Activated T-cell treated with anti-CD3 and anti-CD28 coated beads, Interleukin-2, amount 50 U/mL, for 4 hours (primary cell): ENCODE results near the gene SCAMP4. TPM values are rescaled to one million over a fixed set of nuclear protein-coding genes. Genes with fewer than 3 reads are reported as not detected.

Source experiments
- ATAC-seq, 2 donors: fragments of 200-7000 bp; cut with Tn5 transposase; one replicate each; pipeline ENCODE4 v1.10.0; 2021
- DNase-seq: peaks from one replicate; pipeline ENCODE4 v3.0.0-alpha.2; 2020
- H3K27me3 Mint-ChIP-seq: one replicate; pipeline ENCODE4 v1.8.0; 2021; ENCODE audit warnings: low read depth, mixed read lengths
- H3K36me3 Mint-ChIP-seq: one replicate; pipeline ENCODE4 v1.8.0; 2022; ENCODE audit warnings: mixed read lengths; ENCODE audit not compliant: insufficient read depth
- H3K4me1 Mint-ChIP-seq: one replicate; pipeline ENCODE4 v1.8.0; 2021; ENCODE audit warnings: low read depth, mixed read lengths
- H3K4me3 Mint-ChIP-seq: one replicate; pipeline ENCODE4 v1.8.0; 2021; ENCODE audit warnings: mild to moderate bottlenecking, moderate library complexity, mixed read lengths
- H3K9me3 Mint-ChIP-seq: one replicate; pipeline ENCODE4 v1.8.0; 2021; ENCODE audit warnings: mixed read lengths
- total RNA-seq, 3 donors: library from RNA; stranded (reverse); gene quantifications; one replicate each; pipeline ENCODE4 v1.2.1, GENCODE V29; 2021

Gene SCAMP4
- total RNA-seq, 3 donors from 2014 or later, result 37.2 to 40.3 (median 39.4) TPM

DNA sequence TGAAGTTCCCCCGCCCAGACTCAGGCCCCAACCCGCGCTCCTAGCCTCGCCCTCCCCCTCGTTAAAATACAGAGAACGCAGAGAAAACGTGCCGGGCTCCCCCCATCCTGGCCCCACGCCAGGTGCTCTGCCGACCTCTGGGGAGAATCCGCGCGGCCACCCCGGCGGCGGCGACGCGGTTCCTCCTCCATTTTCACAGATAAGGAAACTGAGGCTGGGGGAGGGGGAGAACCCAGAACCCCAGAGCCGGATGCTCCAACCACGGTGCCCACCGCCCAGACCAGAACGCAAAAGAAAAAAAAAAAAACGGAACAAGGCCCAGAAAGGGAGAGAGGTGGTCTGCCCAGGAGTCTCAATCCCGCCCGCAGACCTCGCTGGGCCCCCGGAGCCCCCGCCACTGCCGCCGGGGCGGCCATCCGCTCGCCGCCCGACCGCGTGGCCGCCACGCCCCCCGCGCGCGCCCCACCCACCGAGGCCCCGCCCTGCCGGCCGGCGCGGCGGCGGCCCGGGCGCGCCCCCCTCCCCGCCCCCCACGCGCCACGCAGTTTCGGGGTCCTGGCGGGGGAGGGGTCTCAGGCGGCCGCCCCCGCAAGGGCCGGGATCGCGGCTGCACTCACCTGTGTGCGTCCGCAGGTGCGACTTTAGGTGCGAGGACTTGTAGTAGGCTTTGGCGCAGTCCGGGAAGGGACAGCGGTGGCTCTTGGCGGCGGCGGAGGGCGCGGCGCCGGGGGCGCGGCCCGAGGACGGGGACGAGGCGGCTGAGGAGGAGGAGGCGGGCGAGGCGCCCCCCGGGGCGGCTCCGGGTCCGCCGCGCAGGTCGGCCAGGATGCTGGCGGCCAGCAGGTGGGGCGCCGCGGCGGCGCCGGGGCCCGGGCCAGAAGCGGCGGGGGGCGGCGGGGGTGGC is 42.5 kb upstream of the SCAMP4 start:
- ATAC-seq, result peak; percentile 4 to 7
- Mint-ChIP-seq H3K36me3 (no peaks in the 10 kb centered on the region), H3K4me1 (peaks cover 34% of the 10 kb centered on the region)

DNA sequence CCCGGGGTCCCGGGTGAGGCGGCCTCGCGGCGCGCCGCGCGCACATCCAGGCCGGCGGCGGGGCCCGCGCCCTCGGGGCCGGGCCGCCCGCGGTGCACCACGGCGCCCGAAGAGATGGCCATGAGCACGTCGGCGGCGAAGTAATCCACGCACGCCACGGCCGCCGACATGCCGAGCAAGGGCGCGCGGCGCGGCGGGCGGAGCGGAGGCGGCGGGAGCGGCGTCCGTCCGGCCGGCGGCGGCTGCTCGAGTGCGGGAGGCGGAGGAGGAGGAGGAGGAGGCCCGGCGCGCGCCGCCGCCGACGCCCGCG is 41.9 kb upstream of the SCAMP4 start, which contains the start of gene KLF16:
TSS of gene KLF16 (minus strand) at position 252 of the 310 bp plus-strand sequence. CDS start at position 170, 82 bp downstream.
- no peaks in the 10 kb centered on the region for H3K27me3 Mint-ChIP-seq
- H3K9me3 Mint-ChIP-seq, result no peaks in the 10 kb centered on the region
- H3K4me3 Mint-ChIP-seq, result peak within 1 kb of the TSS; percentile 98

More for the DNA sequence above, 42.5 kb upstream of the SCAMP4 start:
- Mint-ChIP-seq H3K9me3 (no peaks in the 10 kb centered on the region), H3K27me3 (no peaks in the 10 kb centered on the region), H3K4me3 (peak overlapping the region; percentile 98)
- DNase-seq, result peak; percentile 55

DNA sequence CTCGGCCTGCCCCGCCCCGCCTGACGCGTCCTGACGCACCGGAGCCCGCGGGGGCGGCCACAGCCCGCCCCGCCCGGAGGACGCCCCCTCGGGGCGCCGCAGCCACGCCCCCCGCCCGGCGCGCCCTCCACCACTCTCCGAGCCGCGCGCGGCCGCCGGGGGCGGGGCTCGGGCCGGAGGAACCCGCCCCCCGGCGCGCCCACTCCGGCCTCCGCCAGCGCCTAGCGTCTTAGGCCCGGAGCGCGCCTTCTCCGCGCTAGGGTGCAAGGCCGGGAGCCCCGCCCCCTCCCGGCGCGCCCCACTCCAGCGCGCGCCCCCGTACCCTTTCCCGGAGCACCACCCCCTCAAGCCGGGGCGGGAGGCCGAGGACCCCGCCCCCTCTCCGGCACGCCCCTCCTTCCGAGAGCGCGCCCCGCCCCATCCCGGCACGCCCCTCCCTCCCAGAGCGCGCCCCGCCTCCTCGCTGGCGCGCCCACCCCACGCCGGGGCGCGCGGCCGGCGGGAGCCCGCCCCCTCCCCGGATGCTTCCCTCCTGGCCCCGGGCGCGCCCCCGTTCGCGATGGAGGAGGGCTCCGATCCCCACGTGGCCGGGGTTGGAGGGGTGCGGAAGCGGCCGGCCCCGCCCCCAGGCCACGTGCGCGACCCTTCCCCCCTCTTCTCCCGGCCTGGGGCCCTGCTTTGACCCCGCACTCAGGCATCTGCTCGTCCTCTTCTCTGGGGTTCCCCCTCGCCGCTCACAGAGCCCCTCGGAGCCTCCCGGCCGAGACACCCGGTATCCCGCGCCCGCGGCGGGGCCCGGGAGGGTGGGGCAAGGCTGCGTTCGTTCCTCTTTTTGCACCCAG is 41.3 kb upstream of the SCAMP4 start:
- Mint-ChIP-seq H3K4me3 (peak overlapping the region; percentile 84), H3K36me3 (no peaks in the 10 kb centered on the region), H3K9me3 (no peaks in the 10 kb centered on the region), H3K27me3 (no peaks in the 10 kb centered on the region), H3K4me1 (peaks cover 29% of the 10 kb centered on the region)
- ATAC-seq, result peak; percentile 77 to 78
- DNase-seq, result peak; percentile 94

More for the DNA sequence above, 41.9 kb upstream of the SCAMP4 start, which contains the start of gene KLF16:
- ATAC-seq (peak in 1 of 2 donors; percentile 6), DNase-seq (no peak)
- Mint-ChIP-seq H3K36me3 (no peaks in the 10 kb centered on the region), H3K4me1 (peaks cover 32% of the 10 kb centered on the region)

DNA sequence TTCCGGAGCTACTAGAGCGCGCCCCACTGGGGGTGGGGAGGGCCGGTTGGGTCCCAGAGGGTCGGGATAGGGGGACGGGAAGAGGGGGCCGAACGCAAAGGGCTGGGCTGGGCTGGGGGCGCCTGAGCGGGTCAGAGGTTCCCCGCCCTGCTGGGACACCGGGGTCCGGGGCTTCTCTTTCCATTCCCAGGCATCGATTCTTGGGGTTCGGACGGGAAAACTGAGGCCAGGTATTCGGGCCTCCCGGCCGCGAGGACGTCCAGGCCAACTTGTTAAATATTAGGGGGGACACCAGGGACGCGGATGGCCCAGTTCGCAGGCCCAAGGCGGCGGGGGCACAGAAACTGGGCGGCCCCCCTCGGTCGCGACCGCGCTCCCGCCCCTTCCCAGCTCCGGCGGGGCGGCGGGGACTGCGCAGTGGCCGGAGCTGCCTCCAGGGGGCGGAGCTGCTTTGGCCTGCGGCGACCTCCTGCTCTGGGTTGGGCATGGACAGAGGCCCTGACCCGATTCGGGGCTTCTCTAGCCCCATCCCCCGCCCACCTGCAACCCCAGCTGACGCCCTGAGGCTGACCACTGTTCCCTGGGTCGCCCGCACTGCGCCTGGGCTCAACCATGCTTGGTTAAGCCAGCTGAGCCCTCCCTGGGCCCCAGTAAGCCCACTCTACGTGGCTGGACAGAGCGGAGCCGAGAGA is 40.6 kb upstream of the SCAMP4 start:
- Mint-ChIP-seq H3K4me1 (peaks cover 23% of the 10 kb centered on the region), H3K4me3 (peak overlapping the region; percentile 84), H3K36me3 (no peaks in the 10 kb centered on the region), H3K9me3 (no peaks in the 10 kb centered on the region), H3K27me3 (no peaks in the 10 kb centered on the region)
- DNase-seq, result peak; percentile 58
- peak; percentile 23 to 24 for ATAC-seq

DNA sequence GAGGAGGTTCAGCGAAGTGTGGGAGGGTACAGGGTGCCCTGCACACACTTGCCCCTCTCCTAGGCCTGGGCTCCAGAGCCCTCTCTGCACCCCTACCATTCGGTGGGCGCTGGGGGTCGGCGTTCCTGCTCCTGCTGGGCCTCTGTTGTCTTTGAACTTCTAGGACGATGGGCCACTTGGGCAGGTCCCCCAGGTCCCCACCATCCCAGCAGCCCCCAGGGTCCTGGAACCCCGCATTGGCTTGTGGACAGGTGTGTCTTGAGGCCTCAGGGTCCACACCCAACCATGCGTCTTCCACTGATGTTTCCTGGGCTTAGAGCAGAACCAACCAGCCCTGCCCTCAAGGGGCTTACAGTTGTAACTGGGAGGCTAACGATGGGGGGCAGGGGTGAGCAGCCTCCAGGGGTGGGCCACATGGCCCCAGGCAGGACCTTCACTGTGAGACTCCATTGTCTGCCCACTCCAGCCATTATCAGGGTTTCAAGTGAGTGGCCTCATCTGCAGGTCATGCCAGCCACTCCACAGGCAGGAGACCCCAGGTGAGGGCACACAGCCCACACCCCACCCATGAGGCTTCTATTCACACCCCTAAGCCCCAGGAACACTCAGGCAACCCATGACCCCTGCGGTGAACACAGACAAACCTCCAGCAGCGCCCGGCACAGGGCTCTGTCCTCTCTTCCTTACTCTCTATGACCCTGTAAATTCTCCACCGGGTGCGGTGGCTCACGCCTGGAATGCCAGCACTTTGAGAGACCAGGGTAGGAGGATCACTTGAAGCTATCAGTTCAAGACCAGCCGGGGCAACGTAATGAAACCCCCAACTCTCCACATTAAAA is 39.8 kb upstream of the SCAMP4 start:
- ATAC-seq (no peak), DNase-seq (no peak)
- Mint-ChIP-seq H3K4me3 (peak overlapping the region; percentile 84), H3K36me3 (no peaks in the 10 kb centered on the region), H3K27me3 (no peaks in the 10 kb centered on the region), H3K9me3 (no peaks in the 10 kb centered on the region), H3K4me1 (peaks cover 19% of the 10 kb centered on the region)

DNA sequence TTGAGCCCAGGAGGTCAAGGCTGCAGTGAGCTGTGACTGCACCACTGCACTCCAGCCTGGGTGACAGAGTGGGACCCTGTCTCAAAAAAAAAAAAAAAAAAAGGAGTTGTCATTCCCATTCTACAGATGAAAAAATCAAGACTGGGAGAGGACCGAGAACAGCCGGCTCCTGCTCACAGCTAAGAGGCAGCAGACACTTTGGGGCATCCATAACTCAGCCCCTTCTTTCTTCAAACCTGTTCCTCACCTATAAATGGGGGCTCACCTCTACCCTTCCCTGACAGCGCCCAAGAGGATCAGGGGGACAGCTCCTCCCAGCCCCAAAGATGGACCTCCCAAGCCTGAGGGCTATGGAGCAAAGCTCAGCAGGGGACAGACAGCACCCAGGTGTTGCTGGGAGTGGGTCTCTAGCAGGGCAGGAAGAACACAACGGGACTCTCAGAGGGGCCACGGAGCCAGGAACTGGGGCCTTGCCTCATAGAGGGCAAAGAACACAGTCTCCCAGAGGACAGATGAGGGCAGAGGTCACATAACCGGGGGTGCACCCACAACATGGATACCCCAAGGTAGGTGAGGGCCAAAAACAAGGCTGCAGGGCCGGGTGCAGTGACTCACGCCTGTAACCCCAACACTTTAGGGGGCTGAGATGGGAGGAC is 38.4 kb upstream of the SCAMP4 start:
- ATAC-seq (no peak), DNase-seq (no peak)
- Mint-ChIP-seq H3K27me3 (no peaks in the 10 kb centered on the region), H3K4me1 (peaks cover 8% of the 10 kb centered on the region), H3K4me3 (no peak overlapping the region), H3K36me3 (no peaks in the 10 kb centered on the region), H3K9me3 (no peaks in the 10 kb centered on the region)

DNA sequence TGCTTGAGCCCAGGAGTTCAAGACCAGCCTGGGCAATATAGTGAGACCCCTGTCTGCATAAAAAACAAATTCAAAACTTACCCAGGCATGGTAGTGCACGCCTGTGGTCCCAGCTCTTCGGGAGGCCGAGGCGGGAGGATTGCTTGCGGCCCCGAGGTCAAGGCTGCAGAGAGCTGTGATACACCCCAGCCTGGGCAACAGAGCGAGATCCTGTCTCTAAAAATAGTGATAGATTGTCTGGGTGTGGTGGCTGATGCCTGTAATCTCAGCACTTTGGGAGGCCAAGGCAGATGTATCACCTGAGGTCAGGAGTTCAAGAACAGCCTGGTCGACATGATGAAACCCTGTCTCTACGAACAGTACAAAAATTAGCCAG is 37.9 kb upstream of the SCAMP4 start:
- ATAC-seq, result no peak
- DNase-seq, result no peak
- Mint-ChIP-seq H3K27me3 (no peaks in the 10 kb centered on the region), H3K4me1 (peaks cover 8% of the 10 kb centered on the region), H3K4me3 (no peak overlapping the region), H3K36me3 (no peaks in the 10 kb centered on the region), H3K9me3 (no peaks in the 10 kb centered on the region)

DNA sequence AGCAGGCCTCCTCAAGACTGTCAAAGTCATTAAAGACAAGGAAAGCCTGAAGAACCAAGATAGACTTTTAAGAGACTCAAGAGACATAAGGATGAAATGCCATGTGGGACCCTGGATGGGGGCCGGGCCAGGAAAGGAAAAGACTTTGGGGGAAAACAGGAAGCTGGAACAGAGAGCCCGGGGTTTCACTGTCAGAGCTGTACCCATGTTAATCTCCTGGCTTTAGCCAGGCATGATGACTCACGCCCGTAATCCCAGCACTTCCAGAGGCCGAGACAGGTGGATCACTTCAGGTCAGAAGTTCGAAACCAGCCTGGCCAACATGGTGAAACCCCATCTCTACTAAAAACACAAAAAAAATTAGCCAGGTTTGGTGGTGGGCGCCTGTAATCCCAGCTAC is 36.2 kb upstream of the SCAMP4 start:
- H3K4me1 Mint-ChIP-seq, result peaks cover 16% of the 10 kb centered on the region
- no peaks in the 10 kb centered on the region for H3K9me3 Mint-ChIP-seq
- peaks cover under 1% of the 10 kb centered on the region for H3K36me3 Mint-ChIP-seq
- ATAC-seq (no peak), DNase-seq (no peak)
- no peaks in the 10 kb centered on the region for H3K27me3 Mint-ChIP-seq
- no peak overlapping the region for H3K4me3 Mint-ChIP-seq

DNA sequence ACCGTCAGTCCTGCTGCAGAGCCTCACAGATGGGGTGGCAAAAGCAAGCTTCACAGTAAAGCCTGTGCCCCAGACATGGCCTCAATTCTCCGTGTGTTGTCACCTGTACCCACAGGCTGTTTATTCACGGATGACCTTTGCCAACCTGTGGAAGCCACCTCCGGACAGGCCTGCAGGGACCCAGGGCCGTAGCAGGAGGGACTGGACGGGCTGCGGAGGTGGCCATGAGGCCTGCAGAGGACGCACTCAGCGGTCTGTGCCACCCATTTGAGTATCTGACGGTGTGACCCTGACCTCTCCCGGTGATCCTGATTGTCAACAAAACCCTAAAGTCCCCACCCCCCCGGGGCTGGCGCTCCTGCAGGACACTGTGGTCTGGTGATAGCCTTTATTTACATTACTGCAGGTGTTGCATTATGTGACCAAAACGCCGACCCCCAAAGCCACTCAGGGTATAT is 34.0 kb upstream of the SCAMP4 start:
- no peaks in the 10 kb centered on the region for H3K27me3 Mint-ChIP-seq
- no peaks in the 10 kb centered on the region for H3K9me3 Mint-ChIP-seq
- ATAC-seq, result no peak
- peaks cover 25% of the 10 kb centered on the region for H3K4me1 Mint-ChIP-seq
- H3K36me3 Mint-ChIP-seq, result peaks cover 8% of the 10 kb centered on the region
- no peak for DNase-seq
- no peak overlapping the region for H3K4me3 Mint-ChIP-seq

DNA sequence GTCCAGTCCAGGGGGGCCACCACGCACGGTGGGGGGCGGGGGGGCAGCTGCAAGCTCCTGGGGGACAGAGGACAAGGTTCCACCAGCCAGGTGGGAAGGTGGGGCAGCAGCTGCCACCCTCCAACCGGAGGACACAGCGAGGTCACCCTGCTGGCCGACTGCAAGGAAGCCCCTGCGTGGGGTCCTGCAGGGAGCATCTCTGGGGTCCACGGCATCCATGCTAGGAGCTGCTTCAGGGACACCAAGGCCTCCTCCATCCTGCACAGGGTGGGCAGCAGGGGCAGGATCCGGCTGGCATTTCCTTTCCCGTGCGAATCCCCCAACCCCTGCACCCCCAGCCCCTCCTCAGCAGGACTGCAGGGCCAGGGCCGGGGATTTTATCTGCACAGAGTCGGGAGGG is 33.6 kb upstream of the SCAMP4 start:
- Mint-ChIP-seq H3K4me1 (peaks cover 29% of the 10 kb centered on the region), H3K27me3 (no peaks in the 10 kb centered on the region), H3K9me3 (no peaks in the 10 kb centered on the region), H3K36me3 (peaks cover 8% of the 10 kb centered on the region), H3K4me3 (no peak overlapping the region)
- DNase-seq (no peak), ATAC-seq (no peak)

DNA sequence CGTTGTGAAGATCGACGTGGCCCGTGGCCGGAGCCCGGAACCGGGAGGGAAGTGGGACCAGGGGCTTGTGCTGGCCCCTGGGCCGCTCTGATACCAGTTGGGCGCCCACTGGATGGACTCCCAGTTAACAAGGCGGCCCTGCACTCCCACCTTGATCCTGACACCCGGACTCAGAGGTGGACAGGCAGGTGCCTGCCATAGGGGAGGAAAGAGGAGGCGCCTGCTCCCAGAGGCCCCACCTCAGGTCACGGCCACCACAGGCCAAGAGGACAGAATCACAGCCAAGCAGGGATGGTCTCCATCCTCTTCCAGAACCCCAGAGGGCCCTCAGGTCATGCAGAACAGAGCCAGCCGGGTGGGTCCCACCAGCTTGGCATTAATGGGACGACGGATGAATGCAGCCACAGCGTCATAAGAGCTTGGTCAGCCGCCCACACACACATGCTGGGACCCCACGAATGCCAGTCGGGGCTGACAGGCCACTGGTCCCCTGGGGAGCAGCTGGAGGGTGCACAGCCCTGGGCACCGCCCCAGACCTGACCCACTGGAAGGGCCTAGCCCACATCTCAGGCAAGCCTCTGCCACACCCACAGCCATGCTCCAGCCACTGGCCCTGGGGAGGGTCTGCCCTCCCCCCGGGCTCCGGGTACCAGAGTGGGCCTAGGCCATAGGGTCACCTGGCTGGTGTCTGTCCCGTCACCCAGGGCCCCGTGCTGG is 32.2 kb upstream of the SCAMP4 start:
- peak overlapping the region; percentile 94 for H3K4me3 Mint-ChIP-seq
- no peaks in the 10 kb centered on the region for H3K27me3 Mint-ChIP-seq
- H3K36me3 Mint-ChIP-seq, result peaks cover 8% of the 10 kb centered on the region
- no peak for DNase-seq
- peaks cover 29% of the 10 kb centered on the region for H3K4me1 Mint-ChIP-seq
- no peaks in the 10 kb centered on the region for H3K9me3 Mint-ChIP-seq
- ATAC-seq, result no peak

DNA sequence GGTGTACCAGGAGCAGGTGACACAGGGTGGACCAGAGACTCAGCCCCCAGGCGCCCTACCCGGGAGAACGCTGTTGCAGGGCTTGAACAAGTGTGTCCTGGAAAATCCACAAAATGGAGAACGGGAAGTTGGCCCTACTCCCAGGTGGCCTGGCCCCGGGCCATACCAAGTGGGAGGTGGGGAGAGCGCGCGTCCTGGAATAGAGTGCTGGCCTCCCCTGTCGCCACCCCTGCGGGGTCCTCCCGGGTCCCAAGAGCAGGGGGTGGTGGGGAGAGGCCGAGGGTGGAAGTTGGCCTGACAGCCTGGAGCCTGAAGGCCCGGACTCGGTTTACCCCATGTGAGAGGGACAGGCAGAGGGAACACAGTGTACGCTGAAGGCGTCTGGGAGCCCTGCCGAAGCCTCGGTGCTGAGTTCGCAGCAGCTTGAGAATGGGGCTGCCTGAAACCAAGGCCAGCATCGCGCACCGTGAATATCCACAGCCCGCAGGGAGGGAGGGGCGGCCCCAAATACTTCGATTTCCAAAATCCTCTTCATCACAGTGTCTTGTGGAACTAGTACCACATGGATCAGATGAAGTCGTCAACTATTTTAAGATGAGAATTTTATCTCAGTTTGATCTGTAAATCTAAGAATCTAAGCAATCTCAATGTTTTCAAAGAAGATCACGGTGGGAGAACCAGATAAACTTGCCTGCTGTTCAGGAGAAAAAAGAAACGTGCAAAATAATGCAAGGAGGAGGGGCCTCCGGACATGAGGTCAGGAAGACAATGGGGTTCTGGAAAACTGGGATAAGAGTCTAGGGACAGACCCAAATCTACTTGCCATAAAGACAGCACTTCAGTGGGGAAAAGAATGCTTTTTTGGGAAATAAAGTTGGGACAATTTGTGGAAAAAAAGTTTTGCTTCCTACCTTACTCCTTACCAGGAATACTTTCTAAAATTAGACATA is 31.4 kb upstream of the SCAMP4 start:
- H3K36me3 Mint-ChIP-seq, result peaks cover 8% of the 10 kb centered on the region
- ATAC-seq (no peak), DNase-seq (no peak)
- no peaks in the 10 kb centered on the region for H3K9me3 Mint-ChIP-seq
- peak overlapping the region; percentile 94 for H3K4me3 Mint-ChIP-seq
- peaks cover 26% of the 10 kb centered on the region for H3K4me1 Mint-ChIP-seq
- H3K27me3 Mint-ChIP-seq, result no peaks in the 10 kb centered on the region
